ENCODE measurements around the gene MEGF6.

The MEGF6 gene

DNA sequence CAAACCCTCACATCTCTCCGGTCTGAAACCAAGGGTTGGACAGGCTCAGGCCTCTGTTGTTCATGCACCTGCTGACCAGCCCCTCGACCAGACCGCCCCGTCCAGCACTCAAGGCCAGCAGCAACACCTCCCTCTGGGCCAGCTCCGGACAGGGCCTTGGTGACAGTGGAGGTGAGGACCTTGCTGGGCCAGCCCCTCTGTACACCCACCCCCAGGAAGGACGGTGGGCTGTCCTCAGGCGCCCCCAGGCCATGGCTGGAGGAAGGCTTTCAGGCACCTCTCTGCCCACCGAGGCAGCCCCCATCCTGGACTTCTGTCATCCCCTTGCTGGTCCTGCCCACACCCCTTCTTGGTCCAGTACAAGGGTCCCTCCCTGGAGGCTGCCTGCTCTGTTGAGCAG is 48.6 kb downstream of the MEGF6 start:
- Mint-ChIP-seq H3K9me3 (peaks cover 3% of the 10 kb centered on the region), H3K4me3 (no peak overlapping the region), H3K27me3 (ENCODE audit: low read depth, poor library complexity) (peaks cover 6% of the 10 kb centered on the region), H3K36me3 (ENCODE audit: low read depth) (no peaks in the 10 kb centered on the region), H3K4me1 (peaks cover 39% of the 10 kb centered on the region), H3K27ac (no peak overlapping the region)
- no peak for DNase-seq
- TF ChIP-seq, protein P1, sequence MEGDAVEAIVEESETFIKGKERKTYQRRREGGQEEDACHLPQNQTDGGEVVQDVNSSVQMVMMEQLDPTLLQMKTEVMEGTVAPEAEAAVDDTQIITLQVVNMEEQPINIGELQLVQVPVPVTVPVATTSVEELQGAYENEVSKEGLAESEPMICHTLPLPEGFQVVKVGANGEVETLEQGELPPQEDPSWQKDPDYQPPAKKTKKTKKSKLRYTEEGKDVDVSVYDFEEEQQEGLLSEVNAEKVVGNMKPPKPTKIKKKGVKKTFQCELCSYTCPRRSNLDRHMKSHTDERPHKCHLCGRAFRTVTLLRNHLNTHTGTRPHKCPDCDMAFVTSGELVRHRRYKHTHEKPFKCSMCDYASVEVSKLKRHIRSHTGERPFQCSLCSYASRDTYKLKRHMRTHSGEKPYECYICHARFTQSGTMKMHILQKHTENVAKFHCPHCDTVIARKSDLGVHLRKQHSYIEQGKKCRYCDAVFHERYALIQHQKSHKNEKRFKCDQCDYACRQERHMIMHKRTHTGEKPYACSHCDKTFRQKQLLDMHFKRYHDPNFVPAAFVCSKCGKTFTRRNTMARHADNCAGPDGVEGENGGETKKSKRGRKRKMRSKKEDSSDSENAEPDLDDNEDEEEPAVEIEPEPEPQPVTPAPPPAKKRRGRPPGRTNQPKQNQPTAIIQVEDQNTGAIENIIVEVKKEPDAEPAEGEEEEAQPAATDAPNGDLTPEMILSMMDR (IDR thresholded peaks at IDR 0.05), result no peak

DNA sequence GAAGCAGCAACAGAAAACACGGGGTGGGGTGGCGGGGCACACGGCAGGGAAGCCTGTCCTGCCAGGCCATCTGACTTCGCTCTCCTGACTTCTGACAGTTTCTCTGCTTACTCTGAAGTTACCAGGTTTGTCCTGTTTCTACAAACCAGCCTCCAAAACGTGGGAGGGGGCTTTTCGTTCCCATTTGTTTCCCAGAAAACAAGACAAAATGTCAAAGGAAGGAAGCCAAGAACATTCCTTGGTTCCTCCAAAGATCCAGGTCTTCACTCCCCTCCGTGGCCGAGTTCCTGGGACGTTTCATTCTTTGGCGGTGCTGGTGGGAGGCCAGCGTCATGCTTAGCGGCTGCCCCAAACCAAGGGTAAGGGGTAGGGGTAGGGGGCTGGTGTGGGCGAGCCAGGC is 49.6 kb downstream of the MEGF6 start:
- peaks cover 42% of the 10 kb centered on the region for H3K4me1 Mint-ChIP-seq
- peaks cover 3% of the 10 kb centered on the region for H3K9me3 Mint-ChIP-seq
- H3K27ac Mint-ChIP-seq, result no peak overlapping the region
- peaks cover 8% of the 10 kb centered on the region for H3K27me3 Mint-ChIP-seq (ENCODE audit: low read depth, poor library complexity)
- H3K36me3 Mint-ChIP-seq (ENCODE audit: low read depth), result no peaks in the 10 kb centered on the region
- TF ChIP-seq, protein P1 (IDR thresholded peaks at IDR 0.05), result no peak
- no peak for DNase-seq
- H3K4me3 Mint-ChIP-seq, result no peak overlapping the region

DNA sequence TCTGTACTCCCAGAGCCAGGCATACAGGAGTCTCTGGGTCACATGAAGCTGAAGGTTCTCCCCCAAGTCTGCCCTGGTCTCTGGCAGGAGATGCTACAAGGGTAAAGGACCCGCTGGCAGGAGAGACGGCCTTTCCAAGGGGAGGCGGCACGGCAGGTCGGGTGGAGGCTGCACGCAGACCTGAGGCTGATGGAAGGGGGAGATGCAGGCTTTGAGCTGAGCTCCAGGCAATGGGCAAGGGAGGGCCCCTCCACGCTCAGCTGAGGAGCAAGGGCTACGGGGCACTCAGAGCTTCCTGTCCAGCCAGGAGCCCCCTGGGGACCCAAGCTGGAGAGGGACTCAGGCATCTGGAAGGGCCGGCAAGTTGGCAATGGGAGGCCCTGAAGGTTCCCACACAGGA is 50.3 kb downstream of the MEGF6 start:
- TF ChIP-seq, protein P1 (IDR thresholded peaks at IDR 0.05), result no peak
- Mint-ChIP-seq H3K27me3 (ENCODE audit: low read depth, poor library complexity) (peaks cover 8% of the 10 kb centered on the region), H3K4me1 (peaks cover 44% of the 10 kb centered on the region), H3K36me3 (ENCODE audit: low read depth) (no peaks in the 10 kb centered on the region), H3K9me3 (peaks cover 3% of the 10 kb centered on the region), H3K4me3 (no peak overlapping the region), H3K27ac (no peak overlapping the region)
- DNase-seq, result no peak

DNA sequence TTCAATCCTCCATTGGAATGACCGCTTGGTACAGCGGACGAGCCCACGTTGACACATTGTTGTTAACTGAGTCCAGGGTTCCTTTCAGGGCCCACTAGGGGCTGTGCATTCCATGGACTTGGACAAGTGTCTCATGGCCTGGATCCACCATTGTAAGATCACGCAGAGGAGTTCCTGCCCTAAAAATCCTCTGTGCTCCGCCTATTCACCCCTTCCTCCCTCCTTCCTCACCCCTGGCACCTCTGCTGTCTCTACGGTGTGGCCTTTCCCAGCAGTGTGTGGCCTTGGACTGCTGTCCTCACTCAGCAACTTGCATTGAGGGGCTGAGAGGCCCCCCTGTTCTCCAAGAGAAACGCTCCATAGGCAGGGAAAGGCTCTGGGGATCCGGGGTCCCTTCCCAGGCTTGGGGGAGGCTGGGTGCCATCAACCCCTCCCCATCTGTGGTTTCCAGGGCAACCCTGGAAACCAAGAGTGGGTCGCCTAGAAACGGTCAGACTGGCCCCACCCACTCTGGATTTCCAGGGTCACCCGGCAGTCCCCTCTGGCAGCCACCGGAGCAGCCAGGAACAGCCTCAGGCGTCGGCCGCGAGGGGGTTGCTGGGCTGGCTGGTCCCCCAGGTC is 50.9 kb downstream of the MEGF6 start:
- no peak for DNase-seq
- peaks cover 8% of the 10 kb centered on the region for H3K27me3 Mint-ChIP-seq (ENCODE audit: low read depth, poor library complexity)
- H3K4me1 Mint-ChIP-seq, result peaks cover 44% of the 10 kb centered on the region
- no peak overlapping the region for H3K27ac Mint-ChIP-seq
- peaks cover 3% of the 10 kb centered on the region for H3K9me3 Mint-ChIP-seq
- TF ChIP-seq, protein P1 (IDR thresholded peaks at IDR 0.05), result no peak
- H3K4me3 Mint-ChIP-seq, result no peak overlapping the region
- no peaks in the 10 kb centered on the region for H3K36me3 Mint-ChIP-seq (ENCODE audit: low read depth)

DNA sequence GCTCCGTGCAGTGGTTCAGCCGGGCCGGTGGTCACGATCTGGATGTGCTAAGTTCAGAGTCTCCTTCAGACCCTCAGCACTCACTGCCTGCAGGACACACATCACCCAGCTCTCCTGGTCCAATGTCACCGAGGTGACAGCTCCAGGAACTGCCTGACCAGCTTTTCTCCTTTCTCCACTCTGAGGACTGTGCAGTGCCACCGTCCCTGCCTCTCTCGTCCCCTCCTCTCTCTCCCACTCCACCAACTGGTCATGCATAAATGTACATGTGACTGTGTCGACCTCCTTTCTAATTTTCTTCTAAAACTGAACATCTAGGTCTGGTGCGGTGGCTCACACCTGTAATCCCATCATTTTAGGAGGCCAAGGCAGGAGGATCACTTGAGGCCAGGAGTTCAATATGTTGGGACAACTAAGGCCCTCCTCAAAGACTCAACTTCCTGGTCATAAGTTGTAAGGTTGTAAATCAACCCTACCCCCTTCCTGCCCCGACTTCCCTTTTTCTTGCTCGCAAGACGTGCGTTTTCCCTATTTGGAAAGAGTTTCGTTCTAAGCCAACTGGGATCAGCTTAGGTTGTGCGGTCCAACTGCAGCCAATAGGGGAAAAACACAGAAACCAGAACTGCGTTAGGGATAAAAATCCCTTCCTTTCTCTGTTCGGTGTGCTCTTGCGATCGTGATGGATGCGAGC is 53.1 kb downstream of the MEGF6 start:
- no peak for DNase-seq
- Mint-ChIP-seq H3K4me3 (no peak overlapping the region), H3K27ac (no peak overlapping the region), H3K36me3 (ENCODE audit: low read depth) (no peaks in the 10 kb centered on the region), H3K4me1 (peaks cover 38% of the 10 kb centered on the region), H3K27me3 (ENCODE audit: low read depth, poor library complexity) (peaks cover 6% of the 10 kb centered on the region), H3K9me3 (peaks cover 3% of the 10 kb centered on the region)
- TF ChIP-seq, protein P1 (IDR thresholded peaks at IDR 0.05), result no peak

DNA sequence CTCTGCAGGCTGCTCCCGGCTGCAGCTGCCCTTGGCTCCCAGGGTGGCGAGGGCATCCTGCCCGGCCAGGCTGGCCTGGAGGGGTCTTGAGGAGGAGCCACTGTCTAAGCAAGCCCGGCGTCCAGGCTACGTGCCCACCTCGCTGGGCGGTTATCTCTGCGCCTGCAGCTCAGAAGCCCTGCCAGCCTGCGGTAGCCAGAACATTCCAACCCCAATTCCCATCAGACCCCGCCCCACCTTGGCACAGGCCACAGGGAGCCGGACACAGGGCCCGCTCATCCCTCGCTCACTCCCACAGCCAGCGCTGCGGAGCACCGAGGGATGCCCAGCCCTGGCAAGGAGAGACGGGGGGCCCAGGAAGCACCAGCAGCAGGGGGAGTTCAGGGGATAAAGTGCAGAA is 53.9 kb downstream of the MEGF6 start:
- H3K36me3 Mint-ChIP-seq (ENCODE audit: low read depth), result no peaks in the 10 kb centered on the region
- H3K27ac Mint-ChIP-seq, result no peak overlapping the region
- H3K9me3 Mint-ChIP-seq, result peaks cover 3% of the 10 kb centered on the region
- H3K4me1 Mint-ChIP-seq, result peaks cover 38% of the 10 kb centered on the region
- TF ChIP-seq, protein P1 (IDR thresholded peaks at IDR 0.05), result no peak
- H3K4me3 Mint-ChIP-seq, result no peak overlapping the region
- DNase-seq, result no peak
- H3K27me3 Mint-ChIP-seq (ENCODE audit: low read depth, poor library complexity), result peaks cover 6% of the 10 kb centered on the region

All from nephron progenitor cell (in vitro differentiated cells).